DLD1 (cell line): ENCODE data around the gene ANKRD60.

ENCODE experiments used
- in situ Hi-C: cut with HindIII; loops from 2 replicates; pipeline ENCODE4 v1.10.0; 2017; ENCODE audit warnings: low sequenced_read_pairs

The ANKRD60 gene

GRCh38 chr20:58171796-58172425 lies 56.5 kb downstream of the ANKRD60 start:
- in situ Hi-C loops, result no loop called here

- in situ Hi-C loops, result no loop called here
Observed at GRCh38 chr20:58169450-58169849, 59.0 kb downstream of the ANKRD60 start.

- in situ Hi-C loops, result no loop called here
Observed at GRCh38 chr20:58168843-58169242, 59.6 kb downstream of the ANKRD60 start.

GRCh38 chr20:58167759-58168158 lies 60.7 kb downstream of the ANKRD60 start:
- in situ Hi-C loops, result no loop called here
